ENCODE data around the gene ADIPOR2.
"Not testable (repeated sequence)": the region's sequence is repeated elsewhere in the genome, so short reads cannot be mapped to it uniquely, and the experiment has no call there.

GRCh38 chr12:1712852-1713251 is 22.0 kb downstream of the ADIPOR2 start:
- TF ChIP-seq POLR2A (IDR thresholded peaks at IDR 0.05), result not testable (repeated sequence)
- TF ChIP-seq, protein P1, sequence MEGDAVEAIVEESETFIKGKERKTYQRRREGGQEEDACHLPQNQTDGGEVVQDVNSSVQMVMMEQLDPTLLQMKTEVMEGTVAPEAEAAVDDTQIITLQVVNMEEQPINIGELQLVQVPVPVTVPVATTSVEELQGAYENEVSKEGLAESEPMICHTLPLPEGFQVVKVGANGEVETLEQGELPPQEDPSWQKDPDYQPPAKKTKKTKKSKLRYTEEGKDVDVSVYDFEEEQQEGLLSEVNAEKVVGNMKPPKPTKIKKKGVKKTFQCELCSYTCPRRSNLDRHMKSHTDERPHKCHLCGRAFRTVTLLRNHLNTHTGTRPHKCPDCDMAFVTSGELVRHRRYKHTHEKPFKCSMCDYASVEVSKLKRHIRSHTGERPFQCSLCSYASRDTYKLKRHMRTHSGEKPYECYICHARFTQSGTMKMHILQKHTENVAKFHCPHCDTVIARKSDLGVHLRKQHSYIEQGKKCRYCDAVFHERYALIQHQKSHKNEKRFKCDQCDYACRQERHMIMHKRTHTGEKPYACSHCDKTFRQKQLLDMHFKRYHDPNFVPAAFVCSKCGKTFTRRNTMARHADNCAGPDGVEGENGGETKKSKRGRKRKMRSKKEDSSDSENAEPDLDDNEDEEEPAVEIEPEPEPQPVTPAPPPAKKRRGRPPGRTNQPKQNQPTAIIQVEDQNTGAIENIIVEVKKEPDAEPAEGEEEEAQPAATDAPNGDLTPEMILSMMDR (IDR thresholded peaks at IDR 0.05), result not testable (repeated sequence)
